Measurements from ENCODE around the gene RFLNA.
"Not testable (repeated sequence)": the region's sequence is repeated elsewhere in the genome, so short reads cannot be mapped to it uniquely, and the experiment has no call there.

RFLNA gene

DNA sequence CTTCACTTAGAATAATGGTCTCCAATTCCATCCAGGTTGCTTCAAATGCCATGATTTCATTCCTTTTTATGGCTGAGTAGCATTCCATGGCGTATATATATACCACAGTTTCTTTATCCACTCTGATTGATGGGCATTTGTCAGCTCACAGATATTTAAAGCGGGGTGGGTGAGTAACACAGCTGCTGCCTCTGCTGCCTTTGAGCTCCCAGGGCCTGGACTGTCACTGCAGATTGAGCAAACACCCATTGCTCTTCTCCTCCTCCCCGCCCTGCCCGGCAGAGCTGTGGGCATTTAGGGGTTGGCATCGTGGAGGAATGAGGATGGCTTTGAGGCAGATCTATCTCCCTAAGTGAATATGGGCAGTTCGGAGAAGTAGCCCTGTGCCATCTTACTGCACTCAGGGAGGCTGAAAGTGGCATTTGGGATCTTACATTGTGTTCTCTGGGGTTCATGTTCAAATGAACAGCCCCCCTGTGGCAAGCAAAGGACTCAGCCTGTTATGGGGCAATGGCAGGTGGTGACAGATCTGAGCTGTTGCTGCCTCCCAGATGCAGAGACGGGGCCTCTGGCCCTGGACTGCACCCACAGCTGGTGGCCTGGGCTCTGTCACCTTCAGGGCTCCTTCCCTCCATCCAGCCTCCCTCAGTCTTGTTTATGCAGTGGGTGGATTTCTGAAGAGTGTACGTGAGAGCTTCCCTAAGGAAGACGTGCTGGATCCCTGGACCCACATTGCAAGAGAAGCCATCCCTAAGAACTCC is 4.9 kb downstream of the RFLNA start:
- Histone ChIP-seq H3K79me2 (ENCODE audit: insufficient read depth, low read length) (no peaks in the 10 kb centered on the region), H2AFZ (ENCODE audit: low read length) (no peak overlapping the region), H3K27me3 (ENCODE audit: insufficient read depth, low read length, poor library complexity, severe bottlenecking) (peaks cover 12% of the 10 kb centered on the region), H4K20me1 (ENCODE audit: insufficient read depth, low read length, poor library complexity, severe bottlenecking) (no peaks in the 10 kb centered on the region), H3F3A (ENCODE audit: low read depth) (no peaks in the 10 kb centered on the region), H3K9me3 (ENCODE audit: insufficient read depth, low read depth, low read length) (no peaks in the 10 kb centered on the region), H3K9ac (ENCODE audit: low read depth, low read length, poor library complexity, severe bottlenecking) (no peak overlapping the region), H3K4me2 (ENCODE audit: low read depth, low read length, poor library complexity, severe bottlenecking) (no peak overlapping the region), H3K4me1 (ENCODE audit: insufficient read depth, low read length, poor library complexity, severe bottlenecking) (no peaks in the 10 kb centered on the region), H3K9me2 (replicated peaks; ENCODE audit: low read depth, low read length) (no peaks in the 10 kb centered on the region), H3K36me3 (ENCODE audit: insufficient read depth, low read length) (no peaks in the 10 kb centered on the region), H3K4me3 (ENCODE audit: low read length, poor library complexity, severe bottlenecking) (no peak overlapping the region)
- TF ChIP-seq, protein P1, sequence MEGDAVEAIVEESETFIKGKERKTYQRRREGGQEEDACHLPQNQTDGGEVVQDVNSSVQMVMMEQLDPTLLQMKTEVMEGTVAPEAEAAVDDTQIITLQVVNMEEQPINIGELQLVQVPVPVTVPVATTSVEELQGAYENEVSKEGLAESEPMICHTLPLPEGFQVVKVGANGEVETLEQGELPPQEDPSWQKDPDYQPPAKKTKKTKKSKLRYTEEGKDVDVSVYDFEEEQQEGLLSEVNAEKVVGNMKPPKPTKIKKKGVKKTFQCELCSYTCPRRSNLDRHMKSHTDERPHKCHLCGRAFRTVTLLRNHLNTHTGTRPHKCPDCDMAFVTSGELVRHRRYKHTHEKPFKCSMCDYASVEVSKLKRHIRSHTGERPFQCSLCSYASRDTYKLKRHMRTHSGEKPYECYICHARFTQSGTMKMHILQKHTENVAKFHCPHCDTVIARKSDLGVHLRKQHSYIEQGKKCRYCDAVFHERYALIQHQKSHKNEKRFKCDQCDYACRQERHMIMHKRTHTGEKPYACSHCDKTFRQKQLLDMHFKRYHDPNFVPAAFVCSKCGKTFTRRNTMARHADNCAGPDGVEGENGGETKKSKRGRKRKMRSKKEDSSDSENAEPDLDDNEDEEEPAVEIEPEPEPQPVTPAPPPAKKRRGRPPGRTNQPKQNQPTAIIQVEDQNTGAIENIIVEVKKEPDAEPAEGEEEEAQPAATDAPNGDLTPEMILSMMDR (conservative IDR thresholded peaks at IDR 0.05; ENCODE audit: low read length), result no peak
- no peak for TF ChIP-seq EZH2phosphoT487 (IDR thresholded peaks at IDR 0.05; ENCODE audit: borderline replicate concordance)

DNA sequence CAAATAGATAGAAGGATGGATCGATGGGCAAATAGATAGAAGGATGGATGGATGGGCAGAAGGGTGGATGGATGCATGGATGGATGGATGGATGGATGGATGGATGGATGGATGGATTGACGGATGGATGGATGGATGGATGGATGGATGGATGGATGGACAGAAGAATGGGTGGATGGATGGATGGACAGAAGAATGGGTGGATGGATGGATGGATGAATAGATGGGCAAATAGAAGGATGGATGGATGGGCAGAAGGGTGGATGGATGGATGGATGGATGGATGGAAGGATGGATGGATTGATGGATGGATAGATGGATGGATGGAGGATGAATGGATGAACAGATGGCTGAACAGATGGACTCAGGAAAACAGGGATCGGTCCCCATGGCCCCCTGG is 5.8 kb downstream of the RFLNA start:
- H4K20me1 ChIP-seq (ENCODE audit: insufficient read depth, low read length, poor library complexity, severe bottlenecking); H2AFZ ChIP-seq (ENCODE audit: low read length); H3K36me3 ChIP-seq (ENCODE audit: insufficient read depth, low read length); H3K4me1 ChIP-seq (ENCODE audit: insufficient read depth, low read length, poor library complexity, severe bottlenecking); H3K9me2 ChIP-seq (replicated peaks; ENCODE audit: low read depth, low read length); H3K4me3 ChIP-seq (ENCODE audit: low read length, poor library complexity, severe bottlenecking); H3F3A ChIP-seq (ENCODE audit: low read depth); H3K4me2 ChIP-seq (ENCODE audit: low read depth, low read length, poor library complexity, severe bottlenecking); H3K9ac ChIP-seq (ENCODE audit: low read depth, low read length, poor library complexity, severe bottlenecking); H3K27me3 ChIP-seq (ENCODE audit: insufficient read depth, low read length, poor library complexity, severe bottlenecking); H3K9me3 ChIP-seq (ENCODE audit: insufficient read depth, low read depth, low read length); H3K79me2 ChIP-seq (ENCODE audit: insufficient read depth, low read length): not testable (repeated sequence)

GRCh38 chr12:124301084-124301654 is 6.3 kb downstream of the RFLNA start:
- no peak overlapping the region for H2AFZ ChIP-seq (ENCODE audit: low read length)
- peaks cover 6% of the 10 kb centered on the region for H3K27me3 ChIP-seq (ENCODE audit: insufficient read depth, low read length, poor library complexity, severe bottlenecking)
- H3K79me2 ChIP-seq (ENCODE audit: insufficient read depth, low read length), result no peaks in the 10 kb centered on the region
- no peak overlapping the region for H3K9ac ChIP-seq (ENCODE audit: low read depth, low read length, poor library complexity, severe bottlenecking)
- no peaks in the 10 kb centered on the region for H4K20me1 ChIP-seq (ENCODE audit: insufficient read depth, low read length, poor library complexity, severe bottlenecking)
- H3K4me1 ChIP-seq (ENCODE audit: insufficient read depth, low read length, poor library complexity, severe bottlenecking), result no peaks in the 10 kb centered on the region
- TF ChIP-seq EZH2phosphoT487 (IDR thresholded peaks at IDR 0.05; ENCODE audit: borderline replicate concordance), result no peak
- TF ChIP-seq, protein P1 (conservative IDR thresholded peaks at IDR 0.05; ENCODE audit: low read length), result no peak
- H3K9me2 ChIP-seq (replicated peaks; ENCODE audit: low read depth, low read length), result no peaks in the 10 kb centered on the region
- no peaks in the 10 kb centered on the region for H3K36me3 ChIP-seq (ENCODE audit: insufficient read depth, low read length)
- no peak overlapping the region for H3K4me2 ChIP-seq (ENCODE audit: low read depth, low read length, poor library complexity, severe bottlenecking)
- no peak overlapping the region for H3K4me3 ChIP-seq (ENCODE audit: low read length, poor library complexity, severe bottlenecking)
- no peaks in the 10 kb centered on the region for H3K9me3 ChIP-seq (ENCODE audit: insufficient read depth, low read depth, low read length)
- H3F3A ChIP-seq (ENCODE audit: low read depth), result no peaks in the 10 kb centered on the region
